HG03095 (cell line): ENCODE data around the gene TNFAIP1.

Experiments used
- ATAC-seq: cut with Tn5 transposase; IDR thresholded peaks from one replicate; pipeline ENCODE4 v1.9.1; 2021; ENCODE audit warnings: moderate library complexity; ENCODE audit not compliant: unreplicated experiment

The TNFAIP1 gene

DNA sequence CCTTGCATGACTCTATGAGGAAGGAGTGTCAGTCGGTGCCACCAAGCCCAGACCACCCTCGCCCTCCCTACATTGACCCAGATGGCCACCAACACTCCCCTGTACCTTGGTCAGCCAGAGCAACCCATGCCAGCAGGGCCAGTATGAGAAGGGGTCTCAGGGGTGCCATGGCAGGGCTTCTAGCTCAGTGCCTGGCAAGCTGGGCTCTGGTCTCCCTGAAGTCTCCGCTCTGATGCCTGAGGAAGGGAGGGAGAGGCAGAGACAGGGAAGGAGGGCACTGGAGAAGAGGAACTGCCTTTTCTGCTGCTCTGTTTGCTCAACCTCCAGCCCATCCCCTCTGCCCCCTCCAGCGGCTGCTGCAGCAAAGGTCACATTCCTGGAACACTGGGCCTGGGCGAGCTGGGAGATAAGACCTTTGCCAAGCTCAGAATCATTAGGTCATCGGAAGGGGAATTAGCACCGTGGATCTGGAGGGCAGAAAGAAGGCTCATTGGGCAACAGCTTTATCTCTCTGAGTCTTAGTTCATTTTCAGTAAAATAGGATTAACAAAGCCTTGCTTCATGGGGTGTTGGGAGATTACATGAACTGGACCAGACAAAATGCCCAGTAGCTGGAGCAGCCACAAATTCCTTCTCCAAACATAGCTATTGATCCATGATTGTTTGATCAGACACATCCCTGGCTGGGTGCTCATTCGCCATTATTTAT, 34.6 kb downstream of the TNFAIP1 start, which contains the start of gene VTN:
VTN (minus strand) TSS at position 273 of the 709 bp plus-strand sequence; CDS start at position 169, 104 bp downstream.
- no peak for ATAC-seq

DNA sequence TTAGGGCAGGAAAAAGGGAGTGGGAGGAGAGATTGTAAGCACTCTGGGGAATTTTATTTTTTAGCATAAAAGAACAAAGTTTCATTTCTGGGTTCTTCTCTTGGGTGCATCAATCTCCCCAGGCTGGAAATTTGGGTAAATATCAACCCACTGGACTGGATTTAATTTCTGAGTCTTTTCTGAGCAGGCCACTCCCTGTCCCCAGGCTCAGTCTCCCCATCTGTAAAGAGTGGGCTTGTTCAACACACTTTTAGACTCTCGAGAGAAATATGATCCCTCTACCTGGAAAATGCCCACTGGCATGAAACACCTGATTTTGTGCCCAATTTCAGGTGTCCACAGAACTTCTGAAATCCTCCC, 35.2 kb downstream of the TNFAIP1 start:
- no peak for ATAC-seq

DNA sequence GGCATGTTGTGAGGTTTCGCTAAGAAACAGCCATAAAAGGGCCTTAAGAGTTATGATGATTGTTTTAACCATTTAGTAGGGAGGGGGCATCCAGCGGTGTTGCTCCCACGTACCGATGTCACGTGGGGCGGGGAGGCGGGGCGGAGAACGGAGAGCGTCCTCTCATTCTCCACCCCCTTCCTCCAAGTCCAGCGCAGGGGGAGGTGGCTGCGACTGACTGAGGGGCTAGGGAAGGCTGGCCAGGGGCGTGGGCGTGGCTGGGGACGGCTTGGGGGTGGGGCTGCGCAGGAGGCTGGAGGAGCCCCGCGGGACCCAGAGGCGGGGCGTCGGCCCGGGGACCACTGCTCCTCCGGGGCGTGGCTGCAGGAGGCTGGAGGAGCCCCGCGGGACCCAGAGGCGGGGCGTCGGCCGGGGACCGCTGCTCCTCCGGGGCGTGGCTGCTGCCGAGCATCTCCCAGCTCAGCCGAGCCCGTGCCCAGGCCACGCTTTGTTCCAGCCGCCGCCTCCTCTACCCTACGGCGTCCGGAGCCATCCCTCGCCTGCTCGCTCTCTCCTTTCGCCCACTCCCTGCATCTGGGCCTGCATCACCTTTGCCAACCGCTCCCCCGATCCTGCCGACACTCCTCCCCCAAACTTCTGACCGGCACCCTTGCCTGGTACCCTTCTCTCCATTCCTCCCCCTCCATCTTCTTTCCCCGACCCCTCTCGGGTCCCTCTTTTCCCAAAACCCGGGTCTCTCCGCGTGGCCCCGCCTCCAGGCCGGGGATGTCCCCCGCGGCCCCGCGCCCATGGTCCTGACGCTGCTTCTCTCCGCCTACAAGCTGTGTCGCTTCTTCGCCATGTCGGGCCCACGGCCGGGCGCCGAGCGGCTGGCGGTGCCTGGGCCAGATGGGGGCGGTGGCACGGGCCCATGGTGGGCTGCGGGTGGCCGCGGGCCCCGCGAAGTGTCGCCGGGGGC, 36.0 kb downstream of the TNFAIP1 start, which contains the start of gene SARM1:
SARM1 (plus strand) TSS at position 450 of the 958 bp plus-strand sequence; CDS start at position 789, 339 bp downstream.
- ATAC-seq = peak; percentile 59

DNA sequence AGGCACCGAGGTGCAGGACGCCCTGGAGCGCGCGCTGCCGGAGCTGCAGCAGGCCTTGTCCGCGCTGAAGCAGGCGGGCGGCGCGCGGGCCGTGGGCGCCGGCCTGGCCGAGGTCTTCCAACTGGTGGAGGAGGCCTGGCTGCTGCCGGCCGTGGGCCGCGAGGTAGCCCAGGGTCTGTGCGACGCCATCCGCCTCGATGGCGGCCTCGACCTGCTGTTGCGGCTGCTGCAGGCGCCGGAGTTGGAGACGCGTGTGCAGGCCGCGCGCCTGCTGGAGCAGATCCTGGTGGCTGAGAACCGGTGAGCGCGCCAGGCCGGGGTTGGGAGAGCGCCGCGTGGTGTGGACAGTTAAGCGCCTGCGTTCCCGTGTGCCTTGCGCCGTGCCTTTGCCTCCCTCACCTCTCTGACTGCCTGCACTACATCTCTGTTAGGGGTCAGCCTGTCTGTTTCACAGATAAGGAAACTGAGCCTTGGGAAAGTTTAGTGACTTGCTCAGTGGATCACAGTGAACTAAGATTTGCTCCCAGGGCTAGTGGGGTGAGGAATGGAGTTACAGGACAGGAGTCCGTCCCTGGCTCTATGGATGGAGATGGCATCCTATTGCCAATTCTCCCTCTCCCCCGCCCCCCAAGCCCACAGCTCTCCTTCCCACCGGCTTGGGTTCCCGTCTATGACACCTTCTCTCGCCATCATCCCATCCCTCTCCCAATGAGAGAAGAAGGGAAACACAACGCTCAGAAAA, 36.8 kb downstream of the TNFAIP1 start:
- no peak for ATAC-seq

DNA sequence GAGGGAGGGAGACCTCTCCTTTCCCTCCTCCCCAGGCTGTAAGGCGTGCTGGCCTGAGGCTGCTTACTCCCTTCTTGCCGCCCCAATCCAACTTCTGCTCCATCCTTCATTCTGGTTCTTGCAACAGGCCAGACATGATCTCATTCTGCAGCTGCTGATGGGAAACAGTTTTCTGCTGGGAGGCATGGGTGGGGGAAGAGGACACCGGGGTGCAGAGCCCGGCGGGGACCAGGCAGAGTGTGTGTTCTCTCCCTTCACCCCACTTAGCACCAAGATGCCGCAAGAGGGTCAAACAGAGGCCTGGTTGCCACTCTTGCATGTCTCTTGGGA, 37.3 kb downstream of the TNFAIP1 start:
- ATAC-seq = no peak

DNA sequence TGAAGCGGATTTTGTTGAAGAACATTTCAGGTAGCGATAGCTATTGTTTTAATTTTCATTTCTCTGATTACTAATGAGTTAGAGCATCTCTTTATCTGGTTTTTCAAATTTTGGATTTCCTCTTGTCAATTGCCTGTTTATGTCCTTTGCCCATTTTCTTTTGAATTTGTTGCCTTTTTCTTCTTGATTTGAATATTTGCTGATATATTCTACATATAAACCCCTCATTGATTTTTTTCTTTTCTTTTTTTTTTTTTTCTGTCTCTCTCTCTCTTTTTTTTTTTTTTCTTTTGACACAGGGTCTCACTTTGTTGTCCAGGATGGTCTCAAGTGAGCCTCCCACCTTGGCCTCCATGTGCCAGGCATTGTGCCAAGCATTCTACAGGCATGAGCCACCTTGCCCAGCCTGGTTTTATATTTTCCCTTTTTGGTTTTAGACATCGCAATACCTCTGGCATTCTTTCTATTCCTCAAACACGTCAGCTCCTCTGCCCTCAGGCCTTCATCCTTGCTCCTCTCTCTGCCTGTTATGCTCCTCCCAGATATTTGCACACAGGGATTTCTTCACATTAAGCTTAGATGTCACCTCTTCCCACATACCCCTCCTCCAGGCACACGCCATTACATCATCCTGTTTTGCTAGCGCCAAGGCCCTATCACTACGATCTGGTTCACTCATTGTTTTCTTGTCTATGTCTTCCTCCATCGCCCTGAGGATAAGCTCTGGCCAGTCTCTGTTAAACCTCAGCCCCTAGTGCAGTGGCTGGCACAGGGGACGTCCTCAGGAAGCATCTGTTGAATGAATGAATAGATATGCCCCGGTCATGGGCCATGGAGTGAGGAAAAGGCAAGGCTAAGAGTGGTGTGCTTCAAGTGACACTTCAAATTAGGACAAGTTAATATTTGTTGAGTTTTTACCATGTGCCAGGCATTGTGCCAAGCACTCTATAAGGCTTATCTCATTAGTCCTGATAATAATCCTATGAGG, 44.5 kb downstream of the TNFAIP1 start:
- no peak for ATAC-seq

DNA sequence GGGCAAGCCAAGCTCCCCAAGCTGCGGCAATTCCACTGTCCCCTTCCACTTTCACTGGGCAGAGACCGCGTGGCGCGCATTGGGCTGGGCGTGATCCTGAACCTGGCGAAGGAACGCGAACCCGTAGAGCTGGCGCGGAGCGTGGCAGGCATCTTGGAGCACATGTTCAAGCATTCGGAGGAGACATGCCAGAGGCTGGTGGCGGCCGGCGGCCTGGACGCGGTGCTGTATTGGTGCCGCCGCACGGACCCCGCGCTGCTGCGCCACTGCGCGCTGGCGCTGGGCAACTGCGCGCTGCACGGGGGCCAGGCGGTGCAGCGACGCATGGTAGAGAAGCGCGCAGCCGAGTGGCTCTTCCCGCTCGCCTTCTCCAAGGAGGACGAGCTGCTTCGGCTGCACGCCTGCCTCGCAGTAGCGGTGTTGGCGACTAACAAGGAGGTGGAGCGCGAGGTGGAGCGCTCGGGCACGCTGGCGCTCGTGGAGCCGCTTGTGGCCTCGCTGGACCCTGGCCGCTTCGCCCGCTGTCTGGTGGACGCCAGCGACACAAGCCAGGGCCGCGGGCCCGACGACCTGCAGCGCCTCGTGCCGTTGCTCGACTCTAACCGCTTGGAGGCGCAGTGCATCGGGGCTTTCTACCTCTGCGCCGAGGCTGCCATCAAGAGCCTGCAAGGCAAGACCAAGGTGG, 45.7 kb downstream of the TNFAIP1 start:
- ATAC-seq = no peak

DNA sequence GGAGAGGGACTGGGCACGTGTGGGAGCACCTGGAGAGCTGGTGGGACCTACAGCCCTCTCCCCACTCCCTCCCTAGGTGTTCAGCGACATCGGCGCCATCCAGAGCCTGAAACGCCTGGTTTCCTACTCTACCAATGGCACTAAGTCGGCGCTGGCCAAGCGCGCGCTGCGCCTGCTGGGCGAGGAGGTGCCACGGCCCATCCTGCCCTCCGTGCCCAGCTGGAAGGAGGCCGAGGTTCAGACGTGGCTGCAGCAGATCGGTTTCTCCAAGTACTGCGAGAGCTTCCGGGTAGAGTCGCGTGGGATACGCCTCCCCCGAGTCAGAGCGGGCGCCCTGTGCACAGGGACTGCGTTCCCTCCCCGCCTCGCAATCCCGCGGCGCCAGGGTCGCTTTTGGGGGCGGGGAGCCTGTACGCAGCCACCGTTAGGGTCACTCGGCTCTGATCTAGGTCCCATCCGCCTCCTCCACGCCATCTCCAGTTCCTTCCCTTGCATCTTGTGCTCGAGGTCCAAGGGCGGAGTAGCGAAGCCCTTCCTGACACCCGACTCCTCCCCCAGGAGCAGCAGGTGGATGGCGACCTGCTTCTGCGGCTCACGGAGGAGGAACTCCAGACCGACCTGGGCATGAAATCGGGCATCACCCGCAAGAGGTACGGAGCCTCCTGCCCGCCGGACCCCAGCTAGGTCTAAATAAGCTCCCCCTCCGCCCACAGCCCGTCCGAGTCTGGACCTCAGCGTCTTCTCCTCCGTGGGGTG, 48.9 kb downstream of the TNFAIP1 start:
- ATAC-seq = peak; percentile 69

DNA sequence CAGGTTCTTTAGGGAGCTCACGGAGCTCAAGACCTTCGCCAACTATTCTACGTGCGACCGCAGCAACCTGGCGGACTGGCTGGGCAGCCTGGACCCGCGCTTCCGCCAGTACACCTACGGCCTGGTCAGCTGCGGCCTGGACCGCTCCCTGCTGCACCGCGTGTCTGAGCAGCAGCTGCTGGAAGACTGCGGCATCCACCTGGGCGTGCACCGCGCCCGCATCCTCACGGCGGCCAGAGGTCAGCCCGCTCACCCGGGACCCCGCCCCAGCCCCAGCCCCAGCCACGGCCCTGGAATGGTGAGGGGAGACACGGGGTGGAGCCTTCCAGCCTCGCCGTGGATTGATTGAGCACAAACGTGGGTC, 49.5 kb downstream of the TNFAIP1 start:
- no peak for ATAC-seq

DNA sequence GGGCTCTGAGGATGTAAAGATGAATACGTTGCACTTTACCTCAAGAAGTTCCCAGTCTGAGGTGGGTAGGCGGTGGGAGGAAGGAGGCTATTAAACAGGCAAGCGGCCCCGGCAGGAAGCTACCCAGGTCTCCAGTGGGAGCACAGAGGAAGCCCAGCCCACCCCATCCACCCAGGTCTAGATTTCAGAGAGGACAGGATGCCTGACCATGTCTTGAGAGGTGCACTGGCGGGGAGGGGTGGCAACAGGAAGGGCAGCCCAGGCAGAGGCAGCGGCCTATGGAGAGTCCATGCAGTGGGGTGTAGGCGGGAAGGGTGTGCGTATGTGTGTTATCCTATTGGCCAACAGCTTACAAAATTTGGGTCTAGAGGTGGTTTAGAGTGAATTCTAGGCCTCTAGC, 49.8 kb downstream of the TNFAIP1 start:
- no peak for ATAC-seq

DNA sequence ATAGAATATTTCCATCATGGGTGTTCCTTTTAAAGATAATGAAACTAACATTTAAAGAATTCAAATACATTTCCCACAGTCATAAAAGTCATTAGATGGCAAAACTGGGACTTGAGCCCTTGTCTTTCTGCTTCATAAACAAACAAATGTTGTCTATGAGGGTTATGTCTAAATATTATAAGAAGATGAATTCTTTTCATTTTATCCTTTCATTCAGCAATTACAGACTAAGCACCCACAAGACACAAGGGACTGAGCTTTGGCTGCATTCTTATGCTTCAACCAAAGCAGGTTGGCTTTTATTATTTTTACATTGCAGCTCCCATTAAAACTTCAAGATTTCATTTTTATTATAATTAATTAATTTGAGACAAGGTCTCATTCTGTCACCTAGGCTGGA, 50.8 kb downstream of the TNFAIP1 start:
- ATAC-seq = no peak

DNA sequence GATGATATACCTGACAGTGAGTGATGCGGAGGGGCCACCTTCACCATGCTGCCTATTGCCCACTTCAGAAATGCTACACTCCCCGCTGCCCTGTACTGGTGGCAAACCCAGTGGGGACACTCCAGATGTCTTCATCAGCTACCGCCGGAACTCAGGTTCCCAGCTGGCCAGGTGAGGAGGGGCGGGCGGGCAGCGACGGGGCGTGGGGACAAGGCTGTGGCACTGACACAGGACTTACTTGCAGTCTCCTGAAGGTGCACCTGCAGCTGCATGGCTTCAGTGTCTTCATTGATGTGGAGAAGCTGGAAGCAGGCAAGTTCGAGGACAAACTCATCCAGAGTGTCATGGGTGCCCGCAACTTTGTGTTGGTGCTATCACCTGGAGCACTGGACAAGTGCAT, 52.5 kb downstream of the TNFAIP1 start:
- no peak for ATAC-seq

DNA sequence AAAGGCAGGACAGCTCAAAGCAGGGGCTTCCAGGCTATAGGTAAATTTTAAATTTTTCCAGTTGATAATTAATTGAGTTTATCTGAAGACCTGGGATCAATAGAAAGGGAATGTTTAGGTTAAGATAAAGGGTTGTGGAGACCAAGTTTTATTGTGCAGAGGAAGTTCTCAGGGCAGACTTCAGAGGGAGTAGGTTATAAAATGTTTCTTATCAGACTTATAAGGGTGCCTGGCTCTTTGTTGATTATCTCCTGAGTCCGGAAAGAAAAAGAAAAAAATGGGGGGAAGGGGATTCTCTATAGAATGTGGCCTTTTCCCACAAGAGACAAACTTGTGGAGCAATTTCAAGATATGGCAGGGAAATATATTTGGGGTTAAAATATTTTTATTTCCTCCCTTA, 54.6 kb downstream of the TNFAIP1 start:
- no peak for ATAC-seq

DNA sequence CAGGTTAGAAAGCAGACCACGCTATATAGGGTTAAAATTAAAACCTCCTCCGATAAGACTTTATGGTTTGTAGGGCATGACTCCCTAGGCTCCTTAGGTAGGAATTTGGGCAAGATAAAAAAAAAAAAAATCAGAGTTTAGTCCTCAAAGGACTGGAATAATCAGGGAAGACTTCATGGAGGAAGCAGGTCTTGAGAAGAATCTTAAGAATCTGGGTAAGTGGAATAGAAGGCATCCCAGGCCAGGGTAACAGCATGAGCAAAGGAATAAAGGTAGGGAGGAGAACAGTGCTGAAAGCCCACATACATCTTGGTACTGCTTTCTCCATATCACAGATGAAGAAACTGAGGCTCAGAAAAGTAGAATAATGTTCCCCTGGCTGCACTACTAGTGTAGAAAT, 55.0 kb downstream of the TNFAIP1 start:
- ATAC-seq = no peak

DNA sequence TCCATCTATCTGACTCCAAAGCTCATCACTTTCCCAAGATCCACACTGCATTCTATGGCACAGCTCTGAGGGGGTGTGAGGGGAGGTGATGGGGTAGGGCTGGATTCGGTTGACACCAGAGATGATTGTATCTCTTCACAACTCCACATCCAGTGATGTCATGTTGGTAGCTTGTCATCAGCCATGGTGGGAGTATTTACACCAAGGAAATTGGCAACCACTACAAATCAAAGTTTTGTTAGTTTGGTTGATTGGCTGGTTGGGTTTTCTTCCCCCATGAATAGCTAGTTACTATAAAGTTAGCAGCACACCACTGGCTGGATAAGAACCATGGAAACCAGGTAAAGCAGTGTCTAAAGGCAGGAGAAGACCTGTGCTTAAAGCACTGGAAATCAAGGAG, 55.4 kb downstream of the TNFAIP1 start:
- no peak for ATAC-seq

DNA sequence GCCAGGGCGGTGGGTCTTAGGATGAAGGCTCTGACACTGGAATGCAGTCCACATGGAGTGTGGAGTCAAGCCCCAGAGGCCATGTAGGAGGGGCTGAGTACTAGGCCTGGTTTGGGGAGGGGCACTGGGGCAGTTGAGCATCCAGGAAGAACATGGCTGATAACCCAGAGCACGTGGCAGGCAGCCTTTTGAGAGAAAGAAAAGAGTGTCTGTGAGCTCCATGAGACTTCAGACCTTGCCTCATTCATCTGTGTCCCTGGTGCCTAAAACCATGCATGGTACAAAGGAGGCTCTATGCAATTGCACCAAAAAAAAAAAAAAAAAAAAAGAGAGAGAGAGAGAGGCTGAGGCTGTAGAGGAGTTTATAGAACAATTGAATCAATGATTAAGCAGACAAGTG, 55.8 kb downstream of the TNFAIP1 start:
- ATAC-seq = no peak

DNA sequence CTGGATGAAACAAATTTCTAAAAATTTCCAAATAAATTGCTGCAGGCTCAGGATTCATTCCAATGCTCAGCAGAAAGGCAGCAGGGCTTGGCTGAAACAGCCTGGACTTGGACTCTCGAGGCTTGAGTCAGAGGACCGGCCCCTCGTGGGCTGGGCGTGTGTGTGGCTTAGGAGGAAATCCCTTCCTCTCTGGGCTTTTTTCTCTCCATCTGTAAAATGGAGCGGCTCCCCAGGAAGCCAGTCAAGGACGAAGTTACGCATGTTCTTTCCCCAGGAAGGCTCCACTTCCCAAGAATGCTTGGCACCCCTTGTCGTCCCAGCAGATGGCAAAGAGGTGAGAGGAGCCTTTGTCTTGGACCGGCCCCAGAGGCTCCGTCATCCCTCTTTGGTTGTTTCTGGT, 56.9 kb downstream of the TNFAIP1 start:
- no peak for ATAC-seq

DNA sequence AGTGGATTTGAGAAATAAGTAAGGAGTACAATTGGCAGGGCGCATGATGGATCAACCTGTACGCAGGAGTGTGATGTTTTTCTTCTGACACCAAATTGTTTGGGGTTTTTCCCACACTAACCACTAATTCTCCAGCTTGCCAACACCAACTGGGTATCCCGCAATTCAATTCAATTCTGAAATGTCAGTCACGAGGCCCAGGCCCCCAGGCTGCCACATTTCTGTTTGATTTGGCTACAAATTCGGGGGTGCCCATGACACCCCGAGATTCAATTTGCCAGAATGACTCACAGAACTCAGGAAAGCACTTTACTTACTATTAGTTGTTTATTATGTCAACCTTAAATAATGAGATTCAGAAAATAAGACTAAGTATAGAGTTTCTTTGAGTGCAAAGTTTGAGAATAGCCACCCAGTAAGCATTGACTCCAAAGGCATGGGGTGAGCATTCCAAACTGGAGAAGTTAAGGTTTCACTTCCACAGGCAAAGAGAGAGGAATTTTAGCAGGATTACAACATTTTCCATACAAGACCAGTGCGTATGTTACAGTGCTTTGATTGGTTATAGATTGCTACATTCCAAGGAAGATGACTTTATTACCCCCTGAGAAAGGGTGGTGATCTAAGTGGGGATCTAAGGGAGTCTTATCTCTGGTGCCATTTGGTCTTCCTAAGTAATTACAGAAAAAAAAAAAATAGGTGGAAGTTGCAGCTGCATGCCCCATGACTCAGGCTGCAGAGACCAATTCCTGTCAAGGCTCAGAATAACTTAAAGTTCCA, 59.0 kb downstream of the TNFAIP1 start:
- ATAC-seq = no peak
